Kidney (tissue), 14 donors: Measurements from ENCODE around the gene MACROD2. TPM values are rescaled to one million over a fixed set of nuclear protein-coding genes. Genes with fewer than 3 reads are reported as not detected.

Source experiments
- DNase-seq, 5 donors: peaks; one replicate each; pipeline ENCODE4 v3.0.0-alpha.2; 2013 to 2020
- FAIRE-seq: peaks from 2 replicates; lab custom pipeline; 2012; peaks lifted over from hg19 to GRCh38; lab: Jason Lieb, UNC
- H3K27ac ChIP-seq, 2 donors: one replicate each; pipeline ENCODE4 v1.7.0; 2013; ENCODE audit warnings: low read depth in 2 of 2, low read length in 2 of 2, inconsistent platforms in 1 of 2
- H3K27me3 ChIP-seq: one replicate; pipeline ENCODE4 v1.7.1; 2013; ENCODE audit warnings: low read length, inconsistent platforms; ENCODE audit not compliant: control insufficient read depth, insufficient read depth
- H3K36me3 ChIP-seq, 3 donors: one replicate each; pipeline versions ENCODE4 v1.7.0 to v1.7.1; 2013; ENCODE audit warnings: low read length in 3 of 3, control low read depth in 1 of 3, inconsistent platforms in 1 of 3; ENCODE audit not compliant: insufficient read depth in 3 of 3, control insufficient read depth in 2 of 3
- H3K4me1 ChIP-seq, 3 donors: one replicate each; pipeline versions ENCODE4 v1.7.0 to v1.7.1; 2013; ENCODE audit warnings: low read length in 3 of 3, inconsistent platforms in 1 of 3, low read depth in 1 of 3; ENCODE audit not compliant: control insufficient read depth in 2 of 3, insufficient read depth in 2 of 3
- H3K4me3 ChIP-seq, 3 donors: one replicate each; pipeline versions ENCODE4 v1.7.0 to v1.8.1; 2013; ENCODE audit warnings: low read length in 3 of 3, control low read depth in 1 of 3, inconsistent platforms in 1 of 3
- H3K9ac ChIP-seq, 3 donors: one replicate each; pipeline versions ENCODE4 v1.7.0 to v1.7.1; 2013; ENCODE audit warnings: low read length in 3 of 3, control low read depth in 1 of 3, inconsistent platforms in 1 of 3
- H3K9me3 ChIP-seq, 3 donors: one replicate each; pipeline versions ENCODE4 v1.7.0 to v1.7.1; 2013; ENCODE audit warnings: low read length in 3 of 3, control low read depth in 1 of 3, inconsistent platforms in 1 of 3; ENCODE audit not compliant: control insufficient read depth in 2 of 3, insufficient read depth in 1 of 3
- intact Hi-C: fragments of 100-400 bp; cut with DNase I; formaldehyde crosslinking; loops from one replicate; pipeline ENCODE4 v1.11.1; 2022
- polyA plus RNA-seq: library from polyadenylated mRNA; stranded (reverse); fragments of 350-450 nt; fragmentation: Illumina TruSeq; extraction: RNeasy Lipid Tissue Mini Kit (QIAGEN cat#74804); gene quantifications from one replicate; pipeline ENCODE4 v1.2.3, GENCODE V29; 2014; ENCODE audit warnings: low read depth, low replicate concordance; ENCODE audit not compliant: insufficient read depth
- total RNA-seq: library from RNA; stranded (reverse); fragmentation: NEBNext Ultra II Directional; extraction: Animal tissue kit (Norgen Biotek cat#: 25700); gene quantifications from one replicate; pipeline ENCODE4 v1.2.1, GENCODE V29; 2021
- TF ChIP-seq, protein P1 (sequence below): IDR thresholded peaks from 3 replicates; pipeline ENCODE4 v1.5.1; 2012; ENCODE audit warnings: mild to moderate bottlenecking, moderate library complexity, borderline replicate concordance; ENCODE audit not compliant: insufficient read depth; ENCODE audit errors: extremely low read depth
- donor health status: control.
- donor health status: control.
- donor health status: control.
- donor health status: control.
- donor health status: control.
- donor health status: DM: yes; HTN: yes; CAD: no.
- donor health status: Normal renal cell carcinoma (clear cell type).

Gene MACROD2
- total and polyA plus RNA-seq, 2 donors from 2014 or later = 3.0 to 10.0 TPM

DNA sequence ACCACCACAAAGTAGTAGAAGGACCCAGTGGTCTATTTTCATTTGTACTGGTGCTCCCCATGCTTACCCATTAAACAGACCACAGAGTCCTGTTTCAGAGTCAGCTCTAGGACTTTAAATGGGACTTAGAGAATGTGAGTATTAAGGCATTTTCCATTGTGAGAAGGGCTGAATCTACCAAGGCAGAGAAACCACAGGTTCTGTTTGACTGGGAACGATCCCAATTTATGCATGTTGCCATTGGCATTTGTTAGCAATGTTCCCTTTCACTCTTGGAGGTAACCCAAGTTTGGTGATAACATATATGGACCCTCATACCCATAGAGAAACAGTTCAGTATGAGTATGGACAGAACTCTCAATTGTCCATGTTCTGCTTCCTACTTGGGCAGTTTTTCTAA is 1905.1 kb downstream of the MACROD2 start:
- TF ChIP-seq, protein P1, sequence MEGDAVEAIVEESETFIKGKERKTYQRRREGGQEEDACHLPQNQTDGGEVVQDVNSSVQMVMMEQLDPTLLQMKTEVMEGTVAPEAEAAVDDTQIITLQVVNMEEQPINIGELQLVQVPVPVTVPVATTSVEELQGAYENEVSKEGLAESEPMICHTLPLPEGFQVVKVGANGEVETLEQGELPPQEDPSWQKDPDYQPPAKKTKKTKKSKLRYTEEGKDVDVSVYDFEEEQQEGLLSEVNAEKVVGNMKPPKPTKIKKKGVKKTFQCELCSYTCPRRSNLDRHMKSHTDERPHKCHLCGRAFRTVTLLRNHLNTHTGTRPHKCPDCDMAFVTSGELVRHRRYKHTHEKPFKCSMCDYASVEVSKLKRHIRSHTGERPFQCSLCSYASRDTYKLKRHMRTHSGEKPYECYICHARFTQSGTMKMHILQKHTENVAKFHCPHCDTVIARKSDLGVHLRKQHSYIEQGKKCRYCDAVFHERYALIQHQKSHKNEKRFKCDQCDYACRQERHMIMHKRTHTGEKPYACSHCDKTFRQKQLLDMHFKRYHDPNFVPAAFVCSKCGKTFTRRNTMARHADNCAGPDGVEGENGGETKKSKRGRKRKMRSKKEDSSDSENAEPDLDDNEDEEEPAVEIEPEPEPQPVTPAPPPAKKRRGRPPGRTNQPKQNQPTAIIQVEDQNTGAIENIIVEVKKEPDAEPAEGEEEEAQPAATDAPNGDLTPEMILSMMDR = no peak
- no peak overlapping the region for H3K9ac ChIP-seq
- H3K27ac ChIP-seq = no peak overlapping the region
- FAIRE-seq (no peak), DNase-seq (no peak)
- H3K4me1 ChIP-seq = no peaks in the 10 kb centered on the region
- no peaks in the 10 kb centered on the region for H3K27me3 ChIP-seq
- no peaks in the 10 kb centered on the region for H3K9me3 ChIP-seq
- intact Hi-C loops = no loop called here
- H3K36me3 ChIP-seq = no peaks in the 10 kb centered on the region
- H3K4me3 ChIP-seq = no peak overlapping the region

DNA sequence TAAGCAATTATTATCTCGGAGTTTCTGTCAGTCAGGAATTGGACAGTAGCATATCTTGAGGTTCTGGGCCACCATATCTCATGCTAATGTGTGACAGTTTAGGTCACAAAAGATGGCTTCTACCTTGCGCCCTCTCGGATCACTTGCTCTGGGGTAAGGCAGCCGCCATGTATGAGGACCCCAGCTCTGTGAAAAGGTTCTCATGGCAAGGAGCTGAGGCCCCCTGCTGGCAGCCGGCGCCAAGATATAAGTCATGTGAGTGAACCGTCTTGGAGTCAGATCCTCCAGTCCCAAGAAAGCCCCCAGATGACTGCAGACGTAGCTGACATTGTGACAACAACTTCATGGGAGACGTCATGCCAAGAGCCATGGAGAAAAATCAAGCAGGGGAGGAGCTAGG is 1907.2 kb downstream of the MACROD2 start:
- Histone ChIP-seq H3K36me3 (no peaks in the 10 kb centered on the region), H3K27ac (no peak overlapping the region), H3K9ac (no peak overlapping the region), H3K4me3 (no peak overlapping the region), H3K9me3 (no peaks in the 10 kb centered on the region), H3K27me3 (no peaks in the 10 kb centered on the region), H3K4me1 (no peaks in the 10 kb centered on the region)
- intact Hi-C loops = no loop called here
- TF ChIP-seq, protein P1 = no peak
- no peak for FAIRE-seq
- DNase-seq = peak in 1 of 5 donors; percentile 41

DNA sequence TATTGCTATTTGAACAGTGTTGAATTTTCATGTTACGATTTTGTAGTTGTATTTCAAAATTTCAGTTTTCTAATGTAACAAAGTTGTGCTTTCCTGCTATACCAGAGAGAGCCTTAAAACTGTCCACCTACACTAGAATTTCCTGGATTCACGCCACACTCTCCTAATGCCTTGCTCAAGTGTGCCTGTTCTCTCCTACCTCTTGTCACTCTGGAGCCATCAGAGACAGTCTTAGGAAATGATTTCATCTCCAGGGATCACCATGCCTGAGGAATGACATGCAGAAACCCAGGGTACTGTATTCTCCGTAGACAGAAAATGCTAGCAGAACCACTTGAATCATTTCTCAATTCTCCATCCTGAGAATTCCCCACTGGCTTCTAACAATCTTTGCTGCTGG is 1910.3 kb downstream of the MACROD2 start:
- TF ChIP-seq, protein P1 = no peak
- no peak overlapping the region for H3K9ac ChIP-seq
- no peak overlapping the region for H3K4me3 ChIP-seq
- intact Hi-C loops = no loop called here
- no peaks in the 10 kb centered on the region for H3K9me3 ChIP-seq
- DNase-seq (peak in 1 of 5 donors; percentile 38), FAIRE-seq (no peak)
- H3K27me3 ChIP-seq = no peaks in the 10 kb centered on the region
- H3K36me3 ChIP-seq = no peaks in the 10 kb centered on the region
- H3K27ac ChIP-seq = no peak overlapping the region
- H3K4me1 ChIP-seq = no peaks in the 10 kb centered on the region

DNA sequence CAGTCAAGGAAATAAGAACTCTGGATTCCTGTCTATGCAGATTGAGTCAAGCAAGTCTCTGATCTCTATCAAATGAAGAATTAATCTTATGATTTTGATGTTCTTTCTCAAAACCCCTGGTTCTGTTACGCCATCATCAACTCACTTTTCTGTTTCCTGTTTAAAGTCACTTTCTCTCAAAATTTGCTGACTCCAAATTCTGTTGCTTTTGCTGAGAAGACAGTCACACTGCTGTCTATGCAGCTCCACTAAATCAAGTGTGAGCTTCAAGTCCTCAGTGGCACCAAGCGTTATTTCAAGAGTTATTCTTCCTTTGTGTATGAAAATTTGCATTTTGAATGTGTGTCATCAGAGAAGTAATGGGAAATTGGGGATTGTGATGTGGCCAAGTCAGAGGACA is 1914.7 kb downstream of the MACROD2 start:
- intact Hi-C loops = no loop called here
- no peak for DNase-seq
- H3K36me3 ChIP-seq = no peaks in the 10 kb centered on the region
- no peak for FAIRE-seq
- H3K27ac ChIP-seq = no peak overlapping the region
- no peaks in the 10 kb centered on the region for H3K27me3 ChIP-seq
- no peaks in the 10 kb centered on the region for H3K9me3 ChIP-seq
- TF ChIP-seq, protein P1 = no peak
- no peaks in the 10 kb centered on the region for H3K4me1 ChIP-seq
- no peak overlapping the region for H3K9ac ChIP-seq
- no peak overlapping the region for H3K4me3 ChIP-seq
